GM19452 (cell line): ENCODE measurements around the gene AFG3L2.

Experiments
- ATAC-seq: cut with Tn5 transposase; IDR thresholded peaks from one replicate; pipeline ENCODE4 v1.9.1; 2021; ENCODE audit not compliant: unreplicated experiment

The AFG3L2 gene

DNA sequence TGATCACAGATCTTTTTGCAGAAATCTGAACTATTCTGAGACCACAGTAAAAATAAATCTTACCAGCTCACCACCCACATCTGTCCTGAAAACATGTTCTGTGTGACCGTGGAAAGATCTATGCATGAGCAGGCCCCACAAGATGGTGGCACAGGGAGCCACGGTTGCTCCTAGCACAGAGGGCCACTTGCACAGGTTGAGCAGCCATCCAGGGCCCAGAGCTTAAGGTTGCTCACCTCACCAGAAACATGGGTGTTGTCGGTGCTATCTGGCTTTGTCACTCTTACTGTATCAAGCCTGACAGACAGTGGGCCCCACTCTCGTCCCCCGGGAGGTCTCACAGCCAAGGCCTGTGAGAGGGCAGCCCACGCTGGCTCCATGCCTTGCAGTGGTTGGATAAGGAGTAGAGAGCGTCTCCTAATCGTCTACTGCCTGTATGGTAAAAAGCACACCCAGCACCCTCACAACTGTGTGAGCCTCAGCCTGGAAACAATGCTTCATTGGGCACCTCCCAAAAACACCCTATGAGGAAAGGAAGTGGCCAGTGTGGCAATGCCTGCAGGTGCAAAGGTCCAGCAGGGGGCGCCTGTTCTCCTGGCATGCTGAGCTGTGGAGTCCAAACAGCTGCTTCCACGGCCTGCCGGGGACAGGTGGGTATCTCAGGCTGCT lies 49.4 kb downstream of the AFG3L2 start:
- peak; percentile 82 for ATAC-seq

GRCh38 chr18:12326711-12327460 lies 50.1 kb downstream of the AFG3L2 start:
- no peak for ATAC-seq

DNA sequence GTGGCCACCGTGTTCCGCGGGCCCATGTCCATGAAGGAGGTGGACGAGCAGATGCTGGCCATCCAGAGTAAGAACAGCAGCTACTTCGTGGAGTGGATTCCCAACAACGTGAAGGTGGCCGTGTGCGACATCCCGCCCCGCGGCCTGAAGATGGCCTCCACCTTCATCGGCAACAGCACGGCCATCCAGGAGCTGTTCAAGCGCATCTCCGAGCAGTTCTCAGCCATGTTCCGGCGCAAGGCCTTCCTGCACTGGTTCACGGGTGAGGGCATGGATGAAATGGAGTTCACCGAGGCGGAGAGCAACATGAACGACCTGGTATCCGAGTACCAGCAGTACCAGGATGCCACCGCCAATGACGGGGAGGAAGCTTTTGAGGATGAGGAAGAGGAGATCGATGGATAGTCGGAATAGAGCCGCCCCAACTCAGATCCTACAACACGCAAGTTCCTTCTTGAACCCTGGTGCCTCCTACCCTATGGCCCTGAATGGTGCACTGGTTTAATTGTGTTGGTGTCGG lies 51.2 kb downstream of the AFG3L2 start:
- ATAC-seq = no peak

DNA sequence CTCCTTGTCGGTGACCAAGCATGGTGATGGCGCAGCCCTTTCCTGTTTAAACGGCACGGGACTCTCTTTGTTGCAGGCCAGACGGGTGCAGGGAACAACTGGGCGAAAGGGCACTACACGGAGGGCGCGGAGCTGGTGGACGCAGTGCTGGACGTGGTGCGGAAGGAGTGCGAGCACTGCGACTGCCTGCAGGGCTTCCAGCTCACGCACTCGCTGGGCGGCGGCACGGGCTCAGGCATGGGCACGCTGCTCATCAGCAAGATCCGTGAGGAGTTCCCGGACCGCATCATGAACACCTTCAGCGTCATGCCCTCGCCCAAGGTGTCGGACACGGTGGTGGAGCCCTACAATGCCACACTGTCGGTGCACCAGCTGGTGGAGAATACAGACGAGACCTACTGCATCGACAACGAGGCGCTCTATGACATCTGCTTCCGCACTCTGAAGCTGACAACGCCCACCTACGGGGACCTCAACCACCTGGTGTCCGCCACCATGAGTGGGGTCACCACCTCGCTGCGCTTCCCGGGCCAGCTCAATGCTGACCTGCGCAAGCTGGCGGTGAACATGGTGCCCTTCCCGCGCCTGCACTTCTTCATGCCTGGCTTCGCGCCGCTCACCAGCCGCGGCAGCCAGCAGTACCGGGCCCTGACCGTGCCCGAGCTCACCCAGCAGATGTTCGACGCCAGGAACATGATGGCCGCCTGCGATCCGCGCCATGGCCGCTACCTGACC lies 51.9 kb downstream of the AFG3L2 start:
- ATAC-seq = no peak

GRCh38 chr18:12321333-12321732 lies 55.7 kb downstream of the AFG3L2 start:
- ATAC-seq = peak; percentile 86

DNA sequence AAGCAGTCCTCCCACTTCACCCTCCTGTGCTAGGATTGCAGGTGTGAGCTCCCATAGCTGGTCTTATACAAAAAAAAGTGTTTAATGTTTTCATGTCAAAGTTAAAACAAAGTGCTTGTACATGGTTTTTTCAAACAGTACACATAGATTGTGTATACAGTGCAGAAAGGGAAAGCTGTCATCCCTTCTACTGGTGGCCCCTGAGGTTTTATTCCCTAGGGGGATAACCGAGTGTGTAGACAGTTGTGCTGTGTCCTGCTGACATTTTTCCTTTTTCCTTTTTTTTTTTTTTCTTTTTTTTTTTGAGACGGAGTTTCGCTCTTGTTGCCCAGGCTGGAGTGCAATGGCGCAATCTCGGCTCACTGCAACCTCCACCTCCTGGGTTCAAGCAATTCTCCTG lies 58.2 kb downstream of the AFG3L2 start:
- ATAC-seq = no peak

DNA sequence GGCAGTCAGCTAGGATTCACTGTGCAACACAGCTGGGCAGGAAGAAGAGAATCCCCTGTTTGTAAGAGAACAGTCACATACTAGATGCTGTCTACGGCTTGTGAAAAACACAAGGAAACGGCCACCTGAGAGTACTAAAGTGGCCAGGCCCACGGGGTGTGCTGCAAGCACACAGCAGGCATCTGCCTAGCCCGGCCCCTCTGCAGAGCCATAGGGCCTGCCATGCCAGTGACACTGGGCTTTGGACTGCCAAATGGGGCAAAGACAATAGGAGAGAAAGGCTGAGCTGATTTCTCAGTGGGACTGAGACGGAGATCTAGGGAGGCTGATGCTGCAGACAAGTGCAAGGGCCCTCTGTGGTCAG lies 58.7 kb downstream of the AFG3L2 start:
- no peak for ATAC-seq

- no peak for ATAC-seq
Measured at GRCh38 chr18:12317664-12318333, 59.2 kb downstream of the AFG3L2 start.

GRCh38 chr18:12315911-12316310 lies 61.1 kb downstream of the AFG3L2 start:
- no peak for ATAC-seq

GRCh38 chr18:12315490-12315889 lies 61.5 kb downstream of the AFG3L2 start:
- ATAC-seq = no peak

GRCh38 chr18:12314591-12315305 lies 62.3 kb downstream of the AFG3L2 start:
- ATAC-seq = no peak

DNA sequence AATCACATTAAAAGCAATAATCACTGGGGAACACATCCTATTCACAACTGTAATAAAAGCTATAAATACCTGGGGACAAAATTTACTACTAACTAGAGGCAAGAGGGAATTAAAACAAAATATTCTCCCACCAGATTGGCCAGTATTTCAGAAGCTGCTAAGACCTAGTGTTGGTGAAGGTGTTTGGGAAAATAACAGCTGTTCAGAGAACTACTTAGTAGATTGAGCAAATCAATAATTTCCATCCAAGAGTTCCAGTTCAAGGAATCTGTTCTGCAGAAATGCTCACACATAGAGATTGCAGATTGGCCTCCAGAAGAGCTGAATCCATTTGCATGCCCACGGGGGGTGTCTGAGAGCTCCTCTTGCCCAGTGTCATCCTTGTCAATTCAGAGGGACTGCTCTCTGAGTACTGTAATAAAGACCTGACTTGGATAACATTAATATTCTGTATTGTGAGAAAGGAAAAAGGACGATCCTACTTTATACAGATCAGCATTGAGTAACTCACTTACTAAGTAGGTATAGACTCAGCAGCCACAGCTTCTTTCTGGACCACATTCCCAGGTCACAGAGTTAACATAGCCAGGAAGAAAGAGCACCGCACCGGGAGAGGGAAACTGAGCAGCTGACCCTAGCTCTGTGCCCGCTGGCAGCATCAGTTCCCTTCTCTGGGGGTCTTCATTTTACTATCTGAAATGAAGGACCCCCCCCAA lies 63.3 kb downstream of the AFG3L2 start:
- no peak for ATAC-seq

DNA sequence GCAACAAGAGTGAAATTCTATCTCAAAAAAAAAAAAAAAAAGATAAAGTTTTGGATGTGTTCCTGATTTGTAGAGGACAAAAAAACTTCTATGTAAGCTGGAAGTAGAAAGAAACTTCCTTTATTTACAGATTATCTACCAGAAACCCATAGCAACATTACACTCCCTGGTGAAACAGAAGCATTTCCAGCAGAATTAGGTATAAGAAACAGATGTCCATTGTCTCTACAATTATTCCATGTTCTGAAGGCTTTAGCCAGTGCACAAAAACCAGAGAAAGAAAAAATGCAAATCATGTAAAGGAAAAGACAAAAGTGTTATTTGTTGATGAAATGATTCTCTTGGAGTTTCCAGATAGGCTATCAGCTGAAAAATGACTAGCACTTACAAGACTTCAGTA lies 64.1 kb downstream of the AFG3L2 start:
- no peak for ATAC-seq

- no peak for ATAC-seq
Measured at GRCh38 chr18:12310762-12311161, 66.3 kb downstream of the AFG3L2 start.

DNA sequence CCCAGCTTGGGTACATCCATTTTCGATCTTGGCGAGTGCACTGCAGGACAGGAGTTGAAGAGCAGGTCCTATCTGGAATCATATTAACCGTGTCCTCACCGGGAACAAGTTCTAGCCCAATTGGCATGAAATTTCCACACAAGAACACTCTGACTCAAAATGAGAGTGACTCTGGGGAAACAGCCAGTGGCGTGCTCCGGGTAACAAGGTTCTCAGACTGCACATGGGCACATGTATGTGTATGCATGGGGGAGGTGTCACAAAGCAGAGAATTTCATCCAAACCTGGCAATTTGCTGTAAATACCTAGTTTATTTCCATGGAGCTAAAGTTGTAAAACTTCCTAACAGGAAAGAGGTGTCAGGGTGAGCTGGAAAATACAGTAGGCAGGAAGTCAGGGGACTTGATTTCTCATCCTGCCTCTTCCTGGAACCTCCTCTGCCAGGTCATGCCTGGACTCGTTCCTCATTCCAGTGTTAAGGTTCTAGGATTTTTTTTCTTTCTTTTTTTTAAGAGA lies 67.3 kb downstream of the AFG3L2 start:
- no peak for ATAC-seq

DNA sequence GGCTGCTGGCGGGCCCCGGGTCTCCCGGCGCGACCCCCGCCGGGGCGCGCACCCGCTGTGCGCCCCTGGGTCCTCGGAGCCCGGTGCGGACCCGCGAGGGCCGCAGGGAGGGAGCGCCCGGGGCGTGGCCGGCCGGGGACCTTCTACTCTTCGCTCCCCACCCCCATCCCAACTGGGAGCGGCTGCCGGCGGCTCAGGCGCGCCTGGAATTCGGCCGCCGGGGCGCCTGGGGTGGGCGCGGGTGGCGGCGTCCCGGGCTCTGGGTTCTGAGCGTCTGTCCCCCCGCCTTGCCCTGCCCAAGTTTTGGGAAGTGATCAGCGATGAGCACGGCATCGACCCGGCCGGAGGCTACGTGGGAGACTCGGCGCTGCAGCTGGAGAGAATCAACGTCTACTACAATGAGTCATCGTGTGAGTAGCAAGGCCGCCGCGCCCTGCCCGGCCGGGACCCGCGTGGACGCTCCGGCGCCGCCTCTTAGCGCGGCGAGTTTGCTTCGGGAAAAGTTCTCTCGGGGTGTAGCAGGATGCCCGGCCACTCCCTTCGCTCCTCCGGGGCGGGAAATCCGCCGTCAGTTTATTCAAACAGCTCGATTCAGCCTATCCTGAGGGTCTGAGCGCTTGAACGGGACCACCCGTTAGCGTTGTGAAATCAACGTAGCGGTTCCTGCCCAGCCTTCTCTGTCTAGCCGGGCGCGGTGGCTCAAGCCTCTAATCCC lies 68.5 kb downstream of the AFG3L2 start:
- ATAC-seq = peak; percentile 69

- peak; percentile 65 for ATAC-seq
Measured at GRCh38 chr18:12307701-12308385, 69.2 kb downstream of the AFG3L2 start, which contains the start of gene TUBB6. TSS of gene TUBB6 (plus strand) at chr18:12308241. CDS start at chr18:12308293, 52 bp downstream.
